Measurements from ENCODE around the gene MRPL41.
"Not testable (repeated sequence)": the region's sequence is repeated elsewhere in the genome, so short reads cannot be mapped to it uniquely, and the experiment has no call there.

The MRPL41 gene

DNA sequence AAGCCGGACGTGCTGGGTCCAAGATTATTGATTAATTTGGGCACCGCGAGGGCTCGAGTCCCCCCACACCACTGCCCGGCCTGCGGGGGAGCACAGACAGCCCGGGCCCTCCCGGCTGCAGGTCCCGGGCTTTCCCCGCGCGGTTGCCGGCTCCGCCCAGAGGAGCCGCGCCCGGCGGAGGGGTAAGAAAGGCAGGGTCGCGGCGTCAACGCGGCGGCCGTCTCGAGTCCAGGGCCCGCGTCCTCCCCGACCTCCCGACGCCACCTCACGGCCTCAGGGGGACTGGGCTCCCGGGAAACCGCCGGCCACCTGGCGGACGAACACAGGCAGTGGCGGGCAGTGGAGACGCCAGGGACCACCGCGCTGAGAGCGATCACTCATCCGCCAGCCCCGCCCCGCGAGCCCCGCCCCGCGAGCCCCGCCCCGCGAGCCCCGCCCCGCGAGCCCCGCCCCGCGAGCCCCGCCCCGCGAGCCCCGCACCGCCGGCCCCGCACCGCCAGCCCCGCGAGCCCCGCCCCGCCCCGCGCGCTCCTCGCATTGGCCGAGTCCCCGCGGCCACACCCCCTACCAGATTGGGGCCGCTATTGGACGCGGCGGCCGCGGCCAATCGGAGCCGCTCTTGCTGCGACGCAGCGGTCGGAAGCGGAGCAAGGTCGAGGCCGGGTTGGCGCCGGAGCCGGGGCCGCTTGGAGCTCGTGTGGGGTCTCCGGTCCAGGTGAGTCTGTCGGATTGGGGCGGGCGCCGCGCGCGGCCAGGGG, at the start of gene MRPL41:
Gene MRPL41, plus strand, starts transcription at position 616 of the 758 bp plus-strand sequence. CDS start 203 bp downstream, outside the sequence.
- DNase-seq (ENCODE audit: insufficient read length, low spot score) (peak; percentile 85), FAIRE-seq (peak; percentile 82)

DNA sequence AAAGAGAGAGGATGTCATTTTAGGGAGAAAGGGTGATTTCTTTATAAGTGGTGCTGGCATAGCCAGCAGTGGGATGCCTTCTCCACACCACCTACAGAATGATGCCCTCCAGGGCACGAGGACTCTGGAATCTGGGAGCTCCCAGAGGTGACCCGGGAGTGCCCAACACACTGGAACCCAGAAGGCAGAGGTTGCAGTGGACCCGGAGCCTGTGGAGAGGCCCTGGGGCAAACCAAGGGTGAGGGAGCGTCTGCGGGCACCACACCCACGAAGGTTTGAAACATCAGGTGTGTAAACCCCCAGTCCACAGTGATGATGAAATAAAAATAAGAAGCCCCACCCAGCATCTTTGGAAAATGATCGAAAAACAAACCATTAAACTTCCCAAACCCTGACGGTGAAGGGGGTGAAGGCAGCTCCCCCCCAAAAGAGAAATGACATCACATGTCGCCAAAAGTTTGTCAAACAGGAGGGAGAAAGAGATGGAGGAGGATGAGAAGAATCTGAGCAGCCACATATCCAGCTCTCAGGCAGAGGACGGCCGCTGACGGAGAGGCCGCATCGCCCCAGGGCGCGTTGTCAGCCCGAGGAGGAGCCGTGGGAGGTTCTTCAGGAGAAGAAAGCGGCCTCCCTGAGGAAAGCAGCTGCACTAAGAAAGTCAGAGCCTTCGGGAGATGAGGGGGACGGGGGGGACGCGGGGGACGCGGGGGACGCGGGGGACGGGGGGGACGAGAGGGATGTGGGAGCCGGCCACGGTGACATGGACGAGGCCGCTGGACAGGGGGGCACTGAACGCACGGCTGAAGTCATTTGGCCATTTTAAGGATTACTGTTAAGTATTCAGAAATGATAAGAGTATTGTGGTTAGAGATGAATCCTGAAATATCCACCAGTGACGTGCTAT, 49.4 kb upstream of the MRPL41 start:
- FAIRE-seq, result no peak
- peak; percentile 69 for DNase-seq (ENCODE audit: insufficient read length, low spot score)

GRCh38 chr9:137504432-137504777, 47.3 kb upstream of the MRPL41 start:
- no peak for FAIRE-seq
- no peak for DNase-seq (ENCODE audit: insufficient read length, low spot score)

GRCh38 chr9:137505421-137506140, 46.1 kb upstream of the MRPL41 start:
- no peak for FAIRE-seq
- no peak for DNase-seq (ENCODE audit: insufficient read length, low spot score)

GRCh38 chr9:137506274-137506673, 45.4 kb upstream of the MRPL41 start:
- FAIRE-seq, result no peak

GRCh38 chr9:137506702-137507171, 44.9 kb upstream of the MRPL41 start:
- FAIRE-seq, result no peak
- DNase-seq (ENCODE audit: insufficient read length, low spot score), result no peak

More at GRCh38 chr9:137506274-137506673, 45.4 kb upstream of the MRPL41 start:
- DNase-seq (ENCODE audit: insufficient read length, low spot score), result no peak

DNA sequence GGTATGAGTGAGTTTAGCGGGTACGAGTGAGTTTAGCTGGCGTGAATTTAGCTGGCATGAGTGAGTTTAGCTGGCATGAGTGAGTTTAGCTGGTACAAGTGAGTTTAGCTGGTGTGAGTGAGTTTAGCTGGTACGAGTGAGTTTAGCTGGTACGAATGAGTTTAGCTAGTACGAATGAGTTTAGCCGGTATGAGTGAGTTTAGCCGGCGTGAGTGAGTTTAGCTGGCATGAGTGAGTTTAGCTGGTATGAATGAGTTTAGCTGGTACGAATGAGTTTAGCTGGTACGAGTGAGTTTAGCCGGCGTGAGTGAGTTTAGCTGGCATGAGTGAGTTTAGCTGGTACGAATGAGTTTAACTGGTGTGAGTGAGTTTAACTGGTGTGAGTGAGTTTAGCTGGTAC, 42.5 kb upstream of the MRPL41 start:
- FAIRE-seq (peak; percentile 42), DNase-seq (ENCODE audit: insufficient read length, low spot score) (no peak)

- not testable (repeated sequence) for FAIRE-seq; DNase-seq (ENCODE audit: insufficient read length, low spot score)
Measured at GRCh38 chr9:137511126-137511525, 40.6 kb upstream of the MRPL41 start.

DNA sequence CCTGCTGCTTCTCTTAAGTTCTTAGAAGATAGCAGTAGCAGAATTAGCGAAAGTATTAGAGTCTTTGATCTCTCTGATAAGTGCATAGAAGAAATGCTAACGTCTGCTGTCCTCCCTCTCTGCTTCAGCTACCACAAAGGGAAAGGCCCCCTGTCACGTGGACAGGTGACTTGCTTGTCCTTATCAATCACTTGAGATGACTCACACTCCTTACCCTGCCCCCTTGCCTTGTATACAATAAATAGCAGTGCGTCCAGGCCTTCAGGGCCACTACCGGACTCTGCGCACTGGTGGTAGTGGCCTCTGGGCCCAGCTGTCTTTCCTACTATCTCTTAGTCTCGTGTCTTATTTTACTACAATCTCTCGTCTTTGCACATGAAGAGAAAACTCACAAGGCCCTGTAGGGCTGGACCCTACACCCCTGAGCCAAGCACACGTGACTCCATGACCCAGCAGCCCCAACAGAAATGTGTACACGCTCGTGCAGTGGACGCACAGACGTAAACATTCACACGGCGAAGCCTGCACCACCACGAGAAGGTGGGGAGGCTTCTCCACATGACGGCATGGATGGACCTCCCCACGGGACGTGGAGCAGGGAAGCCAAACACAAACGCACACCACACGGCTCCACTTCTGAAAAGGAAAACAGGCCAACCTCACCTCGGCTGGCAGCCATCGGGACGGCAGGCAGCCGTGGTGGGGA, 39.8 kb upstream of the MRPL41 start:
- FAIRE-seq, result no peak
- DNase-seq (ENCODE audit: insufficient read length, low spot score), result no peak

- not testable (repeated sequence) for FAIRE-seq; DNase-seq (ENCODE audit: insufficient read length, low spot score)
Measured at GRCh38 chr9:137513136-137513535, 38.5 kb upstream of the MRPL41 start.

- DNase-seq (ENCODE audit: insufficient read length, low spot score); FAIRE-seq: not testable (repeated sequence)
Measured at GRCh38 chr9:137513801-137514570, 37.7 kb upstream of the MRPL41 start.

- FAIRE-seq (no peak), DNase-seq (ENCODE audit: insufficient read length, low spot score) (no peak)
Measured at GRCh38 chr9:137514691-137515337, 36.9 kb upstream of the MRPL41 start.

- FAIRE-seq (no peak), DNase-seq (ENCODE audit: insufficient read length, low spot score) (no peak)
Measured at GRCh38 chr9:137515338-137515724, 36.3 kb upstream of the MRPL41 start.

GRCh38 chr9:137516144-137516917, 35.3 kb upstream of the MRPL41 start:
- DNase-seq (ENCODE audit: insufficient read length, low spot score) (no peak), FAIRE-seq (no peak)

DNA sequence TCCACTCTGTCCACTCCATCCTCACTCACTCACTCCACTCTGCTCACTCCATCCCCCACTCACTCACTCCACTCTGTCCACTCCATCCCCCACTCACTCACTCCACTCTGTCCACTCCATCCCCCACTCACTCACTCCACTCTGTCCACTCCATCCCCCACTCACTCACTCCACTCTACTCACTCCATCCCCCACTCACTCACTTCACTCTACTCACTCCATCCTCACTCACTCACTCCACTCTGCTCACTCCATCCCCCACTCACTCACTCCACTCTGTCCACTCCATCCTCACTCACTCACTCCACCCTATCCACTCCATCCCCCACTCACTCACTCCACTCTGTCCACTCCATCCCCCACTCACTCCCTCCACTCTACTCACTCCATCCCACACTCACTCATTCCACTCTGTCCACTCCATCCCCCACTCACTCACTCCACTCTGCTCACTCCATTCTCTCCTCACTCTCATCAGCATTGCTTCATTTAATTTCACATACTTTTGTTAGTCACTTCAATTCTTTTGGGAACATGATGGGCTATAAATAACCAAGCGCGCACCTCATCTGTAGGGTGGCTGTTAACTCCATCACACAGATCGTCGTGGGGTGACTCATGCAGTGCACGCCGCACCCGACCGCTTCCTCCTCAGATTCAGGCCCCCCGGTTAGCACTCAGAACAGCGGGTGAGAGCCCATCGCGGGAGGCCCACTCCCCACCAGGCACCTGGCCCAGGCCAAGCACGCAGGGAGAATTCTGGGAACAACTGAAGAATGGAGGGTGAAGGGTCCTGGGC, 32.8 kb upstream of the MRPL41 start:
- not testable (repeated sequence) for DNase-seq (ENCODE audit: insufficient read length, low spot score)
- peak; percentile 13 for FAIRE-seq

GRCh38 chr9:137519553-137519952, 32.1 kb upstream of the MRPL41 start:
- DNase-seq (ENCODE audit: insufficient read length, low spot score) (no peak), FAIRE-seq (no peak)

DNA sequence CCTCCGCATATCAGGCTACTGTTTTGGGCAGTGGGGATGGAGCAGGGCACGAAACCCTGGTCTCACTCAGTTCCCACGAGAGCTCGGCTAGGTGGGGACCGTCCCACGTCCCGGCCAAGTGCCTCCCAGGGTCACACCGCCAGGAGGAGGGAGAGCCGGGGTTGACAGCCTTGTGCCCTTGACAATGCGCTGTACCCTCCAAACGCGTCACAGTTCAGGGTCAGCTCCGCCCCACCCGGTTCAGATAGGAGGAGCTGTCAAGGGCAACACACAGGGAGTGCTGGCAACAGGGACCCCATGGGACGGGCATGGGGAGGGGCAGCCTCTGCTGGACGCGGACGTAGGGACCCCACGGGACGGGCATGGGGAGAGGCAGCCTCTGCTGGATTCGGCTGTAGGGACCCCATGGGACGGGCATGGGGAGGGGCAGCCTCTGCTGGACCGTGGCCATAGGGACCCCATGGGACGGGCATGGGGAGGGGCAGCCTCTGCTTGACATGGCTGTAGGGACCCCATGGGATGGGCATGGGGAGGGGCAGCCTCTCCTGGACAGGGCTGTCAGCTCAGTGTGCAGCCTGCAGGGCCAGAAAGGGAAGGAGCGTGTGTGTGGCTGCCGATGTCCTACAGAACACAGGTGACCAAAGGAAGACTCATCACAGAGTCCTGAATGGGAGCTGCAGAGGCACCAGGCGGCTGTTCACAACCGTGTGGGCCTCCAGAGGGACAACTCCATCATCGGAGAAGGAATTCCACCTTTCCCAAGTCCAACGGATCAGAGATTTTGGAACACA, 30.9 kb upstream of the MRPL41 start:
- no peak for FAIRE-seq
- DNase-seq (ENCODE audit: insufficient read length, low spot score), result no peak

Data from HTR-8/SVneo (cell line).